HG03066 (cell line): ENCODE results near the gene GSTM4.

ENCODE experiments used
- ATAC-seq: cut with Tn5 transposase; IDR thresholded peaks from one replicate; pipeline ENCODE4 v1.9.1; 2021; ENCODE audit warnings: low read depth; ENCODE audit not compliant: unreplicated experiment

The GSTM4 gene

GRCh38 chr1:109636201-109636952, 19.5 kb upstream of the GSTM4 start:
- ATAC-seq, result no peak

GRCh38 chr1:109637446-109637845, 18.5 kb upstream of the GSTM4 start:
- no peak for ATAC-seq

- no peak for ATAC-seq
Observed at GRCh38 chr1:109639063-109639840, 16.6 kb upstream of the GSTM4 start.

- no peak for ATAC-seq
Observed at GRCh38 chr1:109639841-109640184, 16.1 kb upstream of the GSTM4 start.

GRCh38 chr1:109640285-109640865, 15.5 kb upstream of the GSTM4 start:
- ATAC-seq, result peak; percentile 57

- no peak for ATAC-seq
Observed at GRCh38 chr1:109641078-109641740, 14.7 kb upstream of the GSTM4 start.

- no peak for ATAC-seq
Observed at GRCh38 chr1:109641861-109642260, 14.0 kb upstream of the GSTM4 start.

GRCh38 chr1:109642626-109643025, 13.3 kb upstream of the GSTM4 start:
- ATAC-seq, result no peak

- peak; percentile 75 for ATAC-seq
Observed at GRCh38 chr1:109643385-109644230, 12.3 kb upstream of the GSTM4 start.

- no peak for ATAC-seq
Observed at GRCh38 chr1:109644670-109645069, 11.2 kb upstream of the GSTM4 start.

- ATAC-seq, result no peak
Observed at GRCh38 chr1:109649491-109649914, 6.4 kb upstream of the GSTM4 start.

- no peak for ATAC-seq
Observed at GRCh38 chr1:109650609-109651008, 5.3 kb upstream of the GSTM4 start.

GRCh38 chr1:109652402-109652801, 3.5 kb upstream of the GSTM4 start:
- no peak for ATAC-seq

- ATAC-seq, result no peak
Observed at GRCh38 chr1:109653306-109653705, 2.6 kb upstream of the GSTM4 start.

- ATAC-seq, result no peak
Observed at GRCh38 chr1:109654519-109654918, 1.4 kb upstream of the GSTM4 start.

- no peak for ATAC-seq
Observed at GRCh38 chr1:109657395-109657794, 1.5 kb downstream of the GSTM4 start.

- no peak for ATAC-seq
Observed at GRCh38 chr1:109657970-109658369, 2.1 kb downstream of the GSTM4 start.

GRCh38 chr1:109658533-109659042, 2.7 kb downstream of the GSTM4 start:
- ATAC-seq, result no peak

- ATAC-seq, result no peak
Observed at GRCh38 chr1:109659145-109659544, 3.2 kb downstream of the GSTM4 start.
